Stomach (tissue), 9 donors: ENCODE measurements around the gene ABCC10. TPM values are rescaled to one million over a fixed set of nuclear protein-coding genes. Genes with fewer than 3 reads are reported as not detected.

Source experiments
- DNase-seq, 2 donors: peaks; one replicate each; pipeline versions ENCODE4 v3.0.0 to v3.0.0-alpha.2; 2013 to 2019
- H3K27ac ChIP-seq, 5 donors: fragments of 200-600 bp in 4 of 5; sonication (generic) in 4 of 5; one replicate each; pipeline ENCODE4 v1.5.1; 2013 to 2019; ENCODE audit warnings: mild to moderate bottlenecking in 1 of 5, moderate library complexity in 1 of 5
- H3K27me3 ChIP-seq, 3 donors: fragments of 200-600 bp; sonication (generic); one replicate each; pipeline ENCODE4 v1.5.1; 2017 to 2019; ENCODE audit warnings: mixed run types in 1 of 3
- H3K36me3 ChIP-seq, 4 donors: fragments of 200-600 bp; sonication (generic); 1 replicate in 3 of 4; 2 replicates in 1 of 4; pipeline ENCODE4 v1.5.1; 2016 to 2019
- H3K4me1 ChIP-seq, 4 donors: fragments of 200-600 bp; sonication (generic); one replicate each; pipeline ENCODE4 v1.5.1; 2016 to 2019
- H3K4me3 ChIP-seq, 4 donors: fragments of 200-600 bp; sonication (generic) in 3 of 4; one replicate each; pipeline ENCODE4 v1.5.1; 2016 to 2019; ENCODE audit warnings: mild to moderate bottlenecking in 1 of 4
- H3K9me3 ChIP-seq, 4 donors: fragments of 200-600 bp; sonication (generic); one replicate each; pipeline ENCODE4 v1.5.1; 2016 to 2019
- EP300 ChIP-seq: sonication (generic); formaldehyde crosslinking; IDR thresholded peaks from one replicate; pipeline ENCODE4 v1.6.1; 2017; ENCODE audit warnings: antibody characterized with exemption
- POLR2A ChIP-seq, 4 donors: fragments of 450-650 bp; IDR thresholded peaks; one replicate each; pipeline ENCODE4 v1.6.1; 2016; ENCODE audit warnings: antibody characterized with exemption in 4 of 4, control low read depth in 2 of 4, mild to moderate bottlenecking in 1 of 4, moderate library complexity in 1 of 4
- POLR2AphosphoS5 ChIP-seq, 3 donors: sonication (generic); formaldehyde crosslinking; IDR thresholded peaks; one replicate each; pipeline ENCODE4 v1.6.1; 2016; ENCODE audit warnings: antibody characterized with exemption in 3 of 3
- WGBS, 5 donors: extraction: QIAGEN DNeasy Blood & Tissue Kit in 3 of 5; methylation state at CpG; one replicate each; pipeline versions ENCODE4 v1.1.5 to v1.1.7; 2013 to 2018; 5-methylcytosine and 5-hydroxymethylcytosine counted together
- intact Hi-C: fragments of 100-400 bp; cut with DNase I; formaldehyde crosslinking; loops from one replicate; pipeline ENCODE4 v1.15.1; 2023; ENCODE audit warnings: low total_unique reads
- polyA plus RNA-seq, 3 donors: library from polyadenylated mRNA; stranded (reverse); fragments of 200-250 nt; gene quantifications; one replicate each; pipeline ENCODE4 v1.2.3, GENCODE V29; 2013
- total RNA-seq, 5 donors: library from RNA; depleted of rRNA; stranded (reverse); fragments of >200 nt; gene quantifications; one replicate each; pipeline versions ENCODE4 v1.1.0 to v1.2.3, GENCODE V29; 2014 to 2016
- TF ChIP-seq, protein P1 (sequence below), 7 experiments: fragments of 450-650 bp in 4 of 7; fragments of 200-600 bp in 3 of 7; sonication (generic) in 3 of 7; IDR thresholded peaks; one replicate each; pipeline ENCODE4 v1.5.1; 2016 to 2019; ENCODE audit warnings: antibody characterized with exemption in 7 of 7, control low read depth in 2 of 7, mild to moderate bottlenecking in 1 of 7
- donor health status: healthy with polysubstance abuse.
- donor health status: Bipolar disorder and iron deficiency.
- donor health status: healthy.

Gene ABCC10
- total and polyA plus RNA-seq, 8 donors: 7.9 to 67.4 (median 29.6) TPM

GRCh38 chr6:43399932-43400487, 27.3 kb upstream of the ABCC10 start:
- DNase-seq: no peak
- Histone ChIP-seq H3K27me3 (no peaks in the 10 kb centered on the region), H3K4me3 (no peak overlapping the region), H3K36me3 (no peaks in the 10 kb centered on the region), H3K4me1 (peaks cover 0 to 13% (median 6%) of the 10 kb centered on the region in 4 donors), H3K9me3 (no peaks in the 10 kb centered on the region), H3K27ac (no peak overlapping the region)
- WGBS, 5 donors: 69 to 88% (median 71%) methylated on average over 3 of the region's 3 CpGs
- intact Hi-C loops: no loop called here
- TF ChIP-seq EP300: no peak
- TF ChIP-seq, protein P1, sequence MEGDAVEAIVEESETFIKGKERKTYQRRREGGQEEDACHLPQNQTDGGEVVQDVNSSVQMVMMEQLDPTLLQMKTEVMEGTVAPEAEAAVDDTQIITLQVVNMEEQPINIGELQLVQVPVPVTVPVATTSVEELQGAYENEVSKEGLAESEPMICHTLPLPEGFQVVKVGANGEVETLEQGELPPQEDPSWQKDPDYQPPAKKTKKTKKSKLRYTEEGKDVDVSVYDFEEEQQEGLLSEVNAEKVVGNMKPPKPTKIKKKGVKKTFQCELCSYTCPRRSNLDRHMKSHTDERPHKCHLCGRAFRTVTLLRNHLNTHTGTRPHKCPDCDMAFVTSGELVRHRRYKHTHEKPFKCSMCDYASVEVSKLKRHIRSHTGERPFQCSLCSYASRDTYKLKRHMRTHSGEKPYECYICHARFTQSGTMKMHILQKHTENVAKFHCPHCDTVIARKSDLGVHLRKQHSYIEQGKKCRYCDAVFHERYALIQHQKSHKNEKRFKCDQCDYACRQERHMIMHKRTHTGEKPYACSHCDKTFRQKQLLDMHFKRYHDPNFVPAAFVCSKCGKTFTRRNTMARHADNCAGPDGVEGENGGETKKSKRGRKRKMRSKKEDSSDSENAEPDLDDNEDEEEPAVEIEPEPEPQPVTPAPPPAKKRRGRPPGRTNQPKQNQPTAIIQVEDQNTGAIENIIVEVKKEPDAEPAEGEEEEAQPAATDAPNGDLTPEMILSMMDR (IDR thresholded peaks at IDR 0.05): no peak
- TF ChIP-seq POLR2AphosphoS5 (IDR thresholded peaks at IDR 0.05): no peak
- TF ChIP-seq POLR2A (IDR thresholded peaks at IDR 0.05): no peak

GRCh38 chr6:43401730-43402129, 25.6 kb upstream of the ABCC10 start:
- Histone ChIP-seq H3K27ac (no peak overlapping the region), H3K4me1 (peaks cover 0 to 1% (median 0%) of the 10 kb centered on the region in 4 donors), H3K36me3 (no peaks in the 10 kb centered on the region), H3K4me3 (no peak overlapping the region), H3K9me3 (no peaks in the 10 kb centered on the region), H3K27me3 (no peaks in the 10 kb centered on the region)
- intact Hi-C loops: no loop called here
- WGBS, 5 donors: 86 to 94% (median 92%) methylated on average over 3 of the region's 3 CpGs
- no peak for TF ChIP-seq EP300
- no peak for TF ChIP-seq POLR2AphosphoS5 (IDR thresholded peaks at IDR 0.05)
- no peak for TF ChIP-seq POLR2A (IDR thresholded peaks at IDR 0.05)
- TF ChIP-seq, protein P1 (IDR thresholded peaks at IDR 0.05): no peak
- DNase-seq: no peak

GRCh38 chr6:43402820-43403219, 24.5 kb upstream of the ABCC10 start:
- Histone ChIP-seq H3K4me1 (no peaks in the 10 kb centered on the region), H3K9me3 (no peaks in the 10 kb centered on the region), H3K27ac (no peak overlapping the region), H3K27me3 (peaks cover 0 to 5% (median 0%) of the 10 kb centered on the region in 3 donors), H3K36me3 (no peaks in the 10 kb centered on the region), H3K4me3 (no peak overlapping the region)
- DNase-seq: no peak
- intact Hi-C loops: no loop called here
- TF ChIP-seq EP300 (no peak), POLR2A (IDR thresholded peaks at IDR 0.05) (no peak), POLR2AphosphoS5 (IDR thresholded peaks at IDR 0.05) (no peak)
- TF ChIP-seq, protein P1 (IDR thresholded peaks at IDR 0.05): no peak
- WGBS, 5 donors: 66 to 82% (median 77%) methylated on average over 1 of the region's 1 CpG

DNA sequence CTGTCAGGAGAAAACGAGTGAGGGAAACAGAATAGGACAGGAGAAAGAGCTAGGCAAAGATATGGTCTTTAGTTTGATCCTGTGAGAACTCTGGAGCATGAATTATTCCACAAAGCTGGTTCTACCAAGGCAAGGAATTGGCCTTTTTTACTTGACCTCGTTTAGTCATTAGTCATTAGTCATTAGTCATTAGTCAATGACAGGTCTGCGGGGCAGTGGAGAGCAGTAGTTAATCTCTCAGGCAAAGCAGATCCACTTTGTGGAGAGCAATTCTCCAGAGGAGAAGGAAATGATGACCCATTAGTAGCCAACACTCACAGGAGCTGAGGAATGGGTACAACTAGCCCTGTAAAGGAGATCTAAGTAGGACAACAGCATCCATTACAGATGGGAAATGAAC, 22.0 kb upstream of the ABCC10 start:
- WGBS, 5 donors: 21 to 37% (median 27%) methylated on average over 3 of the region's 3 CpGs

More for the DNA sequence above, 22.0 kb upstream of the ABCC10 start:
- Histone ChIP-seq H3K4me3 (no peak overlapping the region), H3K4me1 (no peaks in the 10 kb centered on the region), H3K27me3 (peaks cover 0 to 20% (median 0%) of the 10 kb centered on the region in 3 donors), H3K36me3 (no peaks in the 10 kb centered on the region), H3K9me3 (no peaks in the 10 kb centered on the region), H3K27ac (no peak overlapping the region)
- intact Hi-C loops: no loop called here
- TF ChIP-seq POLR2AphosphoS5 (IDR thresholded peaks at IDR 0.05): no peak
- TF ChIP-seq EP300: no peak
- TF ChIP-seq POLR2A (IDR thresholded peaks at IDR 0.05): no peak
- TF ChIP-seq, protein P1 (IDR thresholded peaks at IDR 0.05): no peak
- DNase-seq: no peak
